ENCODE measurements around the gene IL12B.
"Not testable (repeated sequence)": the region's sequence is repeated elsewhere in the genome, so short reads cannot be mapped to it uniquely, and the experiment has no call there.

The IL12B gene

GRCh38 chr5:159332800-159333544, 2.7 kb upstream of the IL12B start:
- DNase-seq: no peak

- peak; percentile 67 for DNase-seq
These were observed 1.0 kb upstream of the IL12B start for GRCh38 chr5:159331093-159331973.

GRCh38 chr5:159324986-159325385, 5.3 kb downstream of the IL12B start:
- no peak for DNase-seq

GRCh38 chr5:159324102-159324755, 6.1 kb downstream of the IL12B start:
- no peak for DNase-seq

GRCh38 chr5:159322180-159322579, 8.1 kb downstream of the IL12B start:
- DNase-seq: no peak

GRCh38 chr5:159319832-159320231, 10.5 kb downstream of the IL12B start:
- no peak for DNase-seq

- no peak for DNase-seq
These were observed 10.9 kb downstream of the IL12B start for GRCh38 chr5:159319363-159319762.

- no peak for DNase-seq
These were observed 11.8 kb downstream of the IL12B start for GRCh38 chr5:159318448-159318847.

- DNase-seq: no peak
These were observed 12.4 kb downstream of the IL12B start for GRCh38 chr5:159317849-159318248.

- peak; percentile 35 for DNase-seq
These were observed 13.5 kb downstream of the IL12B start for GRCh38 chr5:159316519-159317383.

- DNase-seq: no peak
These were observed 17.1 kb downstream of the IL12B start for GRCh38 chr5:159313197-159313596.

- no peak for DNase-seq
These were observed 19.2 kb downstream of the IL12B start for GRCh38 chr5:159311063-159311462.

- peak; percentile 48 for DNase-seq
These were observed 19.8 kb downstream of the IL12B start for GRCh38 chr5:159310511-159310910.

- no peak for DNase-seq
These were observed 20.4 kb downstream of the IL12B start for GRCh38 chr5:159309689-159310433.

- DNase-seq: no peak
These were observed 25.2 kb downstream of the IL12B start for GRCh38 chr5:159304961-159305595.

GRCh38 chr5:159303286-159303685, 27.0 kb downstream of the IL12B start:
- DNase-seq: no peak

- DNase-seq: not testable (repeated sequence)
These were observed 28.1 kb downstream of the IL12B start for GRCh38 chr5:159301929-159302860.

GRCh38 chr5:159301466-159301865, 28.8 kb downstream of the IL12B start:
- no peak for DNase-seq

- DNase-seq: not testable (repeated sequence)
These were observed 33.0 kb downstream of the IL12B start for GRCh38 chr5:159297300-159297699.

- no peak for DNase-seq
These were observed 35.4 kb downstream of the IL12B start for GRCh38 chr5:159294921-159295320.
